ENCODE measurements around the gene PDE8B. TPM values are rescaled to one million over a fixed set of nuclear protein-coding genes. Genes with fewer than 3 reads are reported as not detected.

The PDE8B gene
- total RNA-seq, 1 donor from 2014 or later: 2.0 TPM

DNA sequence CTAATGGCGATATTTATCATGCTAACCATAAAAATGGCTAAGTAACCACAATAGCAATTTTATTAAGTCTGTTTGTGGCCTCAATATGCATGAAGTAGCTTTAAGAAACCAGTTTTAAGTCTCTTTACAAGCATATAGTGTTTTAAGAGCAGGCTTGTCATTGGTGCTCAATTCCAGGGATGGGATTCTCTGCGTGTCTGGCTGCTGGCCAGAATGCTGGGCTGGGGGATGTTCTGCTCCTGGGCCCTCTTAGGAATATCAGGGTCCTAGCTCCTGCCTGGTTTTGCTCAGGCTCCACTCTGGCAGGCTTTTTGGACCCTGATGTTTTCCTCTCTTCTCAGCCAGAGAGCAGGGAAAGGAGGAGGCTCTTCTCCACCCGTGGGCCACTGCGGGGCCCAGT lies 127.2 kb downstream of the PDE8B start:
- Mint-ChIP-seq H3K36me3 (ENCODE audit: unreplicated experiment) (no peaks in the 10 kb centered on the region), H3K27ac (ENCODE audit: unreplicated experiment) (no peak overlapping the region), H3K4me3 (ENCODE audit: unreplicated experiment) (no peak overlapping the region), H3K27me3 (ENCODE audit: unreplicated experiment) (peaks cover 10% of the 10 kb centered on the region), H3K9me3 (ENCODE audit: unreplicated experiment) (no peaks in the 10 kb centered on the region), H3K4me1 (ENCODE audit: unreplicated experiment) (no peaks in the 10 kb centered on the region)
- TF ChIP-seq, protein P1, sequence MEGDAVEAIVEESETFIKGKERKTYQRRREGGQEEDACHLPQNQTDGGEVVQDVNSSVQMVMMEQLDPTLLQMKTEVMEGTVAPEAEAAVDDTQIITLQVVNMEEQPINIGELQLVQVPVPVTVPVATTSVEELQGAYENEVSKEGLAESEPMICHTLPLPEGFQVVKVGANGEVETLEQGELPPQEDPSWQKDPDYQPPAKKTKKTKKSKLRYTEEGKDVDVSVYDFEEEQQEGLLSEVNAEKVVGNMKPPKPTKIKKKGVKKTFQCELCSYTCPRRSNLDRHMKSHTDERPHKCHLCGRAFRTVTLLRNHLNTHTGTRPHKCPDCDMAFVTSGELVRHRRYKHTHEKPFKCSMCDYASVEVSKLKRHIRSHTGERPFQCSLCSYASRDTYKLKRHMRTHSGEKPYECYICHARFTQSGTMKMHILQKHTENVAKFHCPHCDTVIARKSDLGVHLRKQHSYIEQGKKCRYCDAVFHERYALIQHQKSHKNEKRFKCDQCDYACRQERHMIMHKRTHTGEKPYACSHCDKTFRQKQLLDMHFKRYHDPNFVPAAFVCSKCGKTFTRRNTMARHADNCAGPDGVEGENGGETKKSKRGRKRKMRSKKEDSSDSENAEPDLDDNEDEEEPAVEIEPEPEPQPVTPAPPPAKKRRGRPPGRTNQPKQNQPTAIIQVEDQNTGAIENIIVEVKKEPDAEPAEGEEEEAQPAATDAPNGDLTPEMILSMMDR (IDR thresholded peaks at IDR 0.05): no peak
- DNase-seq (ENCODE audit: extremely low spot score, unreplicated experiment): no peak

DNA sequence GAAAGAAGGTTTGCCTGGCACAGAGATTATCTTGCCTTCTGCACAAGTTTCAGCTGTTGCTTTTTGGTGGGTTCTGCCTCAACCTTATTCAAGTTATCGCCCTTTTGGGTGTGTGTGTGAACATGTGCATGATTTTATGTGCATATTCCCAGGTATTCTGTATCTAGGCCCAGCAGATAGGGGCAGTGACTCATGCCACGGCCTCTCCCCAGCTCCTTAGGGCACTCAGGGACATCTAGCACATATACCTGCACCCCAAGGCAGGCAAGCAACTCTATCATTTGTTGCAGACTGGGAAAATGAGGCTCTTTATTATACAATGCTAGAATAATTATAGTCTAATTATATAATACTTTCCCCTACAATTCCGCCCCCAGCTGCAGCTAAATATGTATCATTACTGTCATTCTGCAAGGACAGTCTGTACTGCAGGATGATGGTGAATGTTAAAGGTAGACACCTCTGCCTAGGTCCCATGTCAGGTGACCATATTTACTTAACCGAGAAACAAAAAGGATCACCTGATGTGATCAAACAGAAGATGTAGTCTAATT lies 128.9 kb downstream of the PDE8B start:
- DNase-seq (ENCODE audit: extremely low spot score, unreplicated experiment): no peak
- H3K27me3 Mint-ChIP-seq (ENCODE audit: unreplicated experiment): peaks cover 6% of the 10 kb centered on the region
- H3K36me3 Mint-ChIP-seq (ENCODE audit: unreplicated experiment): no peaks in the 10 kb centered on the region
- no peak overlapping the region for H3K27ac Mint-ChIP-seq (ENCODE audit: unreplicated experiment)
- TF ChIP-seq, protein P1 (IDR thresholded peaks at IDR 0.05): no peak
- no peaks in the 10 kb centered on the region for H3K4me1 Mint-ChIP-seq (ENCODE audit: unreplicated experiment)
- H3K9me3 Mint-ChIP-seq (ENCODE audit: unreplicated experiment): no peaks in the 10 kb centered on the region
- no peak overlapping the region for H3K4me3 Mint-ChIP-seq (ENCODE audit: unreplicated experiment)

DNA sequence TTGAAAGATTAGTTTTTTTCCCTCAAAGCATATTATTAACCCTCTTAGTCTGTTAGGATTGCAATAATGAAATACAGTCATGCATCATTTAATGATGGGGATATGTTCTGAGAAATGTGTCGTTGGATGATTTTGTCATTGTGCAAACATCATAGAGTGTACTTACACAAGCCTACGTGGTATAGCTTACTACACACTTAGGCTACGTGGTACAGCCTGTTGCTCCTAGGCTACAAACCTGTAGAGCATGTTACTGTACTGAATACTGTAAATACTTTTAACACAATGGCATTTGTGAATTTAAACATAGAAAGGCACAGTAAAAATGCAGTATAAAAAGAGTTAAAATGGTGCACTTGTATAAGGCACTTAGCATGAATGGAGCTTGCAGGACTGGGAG lies 132.7 kb downstream of the PDE8B start:
- no peak overlapping the region for H3K4me3 Mint-ChIP-seq (ENCODE audit: unreplicated experiment)
- TF ChIP-seq, protein P1 (IDR thresholded peaks at IDR 0.05): no peak
- H3K36me3 Mint-ChIP-seq (ENCODE audit: unreplicated experiment): no peaks in the 10 kb centered on the region
- H3K9me3 Mint-ChIP-seq (ENCODE audit: unreplicated experiment): no peaks in the 10 kb centered on the region
- H3K27ac Mint-ChIP-seq (ENCODE audit: unreplicated experiment): no peak overlapping the region
- no peak for DNase-seq (ENCODE audit: extremely low spot score, unreplicated experiment)
- no peaks in the 10 kb centered on the region for H3K4me1 Mint-ChIP-seq (ENCODE audit: unreplicated experiment)
- H3K27me3 Mint-ChIP-seq (ENCODE audit: unreplicated experiment): peaks cover 27% of the 10 kb centered on the region

DNA sequence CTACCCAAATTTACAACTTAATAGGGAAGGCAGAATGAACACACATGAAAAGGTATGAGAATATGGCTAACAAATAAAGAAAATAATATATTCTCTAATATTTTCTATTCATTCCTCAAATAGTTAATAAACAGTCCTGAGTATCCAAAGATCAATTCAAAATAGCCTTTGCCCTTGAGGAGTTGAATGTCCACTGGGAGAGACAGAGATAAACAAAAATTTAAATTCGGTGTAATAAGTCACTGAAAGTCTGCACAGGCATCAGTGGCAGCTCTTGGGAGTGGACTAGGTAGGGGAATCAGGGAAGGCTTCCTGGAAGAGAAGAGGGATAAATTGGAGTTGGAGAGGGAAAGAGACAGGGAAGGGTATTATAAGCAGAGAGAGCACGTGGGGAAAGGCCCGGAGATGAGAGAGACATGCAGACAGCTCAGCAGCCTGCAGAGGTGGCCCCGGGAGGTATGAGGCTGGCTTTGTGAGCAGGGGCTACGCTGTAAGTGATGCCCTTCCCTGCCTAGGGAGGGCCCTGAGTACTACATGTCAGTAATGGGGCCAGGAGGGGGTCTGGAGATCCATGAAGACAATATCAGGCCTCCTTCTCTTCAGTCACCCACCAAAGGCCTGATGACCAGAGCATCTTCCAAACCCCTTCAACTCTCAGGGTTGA lies 137.1 kb downstream of the PDE8B start:
- Mint-ChIP-seq H3K4me3 (ENCODE audit: unreplicated experiment) (no peak overlapping the region), H3K4me1 (ENCODE audit: unreplicated experiment) (no peaks in the 10 kb centered on the region), H3K36me3 (ENCODE audit: unreplicated experiment) (no peaks in the 10 kb centered on the region), H3K27me3 (ENCODE audit: unreplicated experiment) (peaks cover 43% of the 10 kb centered on the region), H3K9me3 (ENCODE audit: unreplicated experiment) (no peaks in the 10 kb centered on the region), H3K27ac (ENCODE audit: unreplicated experiment) (no peak overlapping the region)
- no peak for DNase-seq (ENCODE audit: extremely low spot score, unreplicated experiment)
- TF ChIP-seq, protein P1 (IDR thresholded peaks at IDR 0.05): no peak

DNA sequence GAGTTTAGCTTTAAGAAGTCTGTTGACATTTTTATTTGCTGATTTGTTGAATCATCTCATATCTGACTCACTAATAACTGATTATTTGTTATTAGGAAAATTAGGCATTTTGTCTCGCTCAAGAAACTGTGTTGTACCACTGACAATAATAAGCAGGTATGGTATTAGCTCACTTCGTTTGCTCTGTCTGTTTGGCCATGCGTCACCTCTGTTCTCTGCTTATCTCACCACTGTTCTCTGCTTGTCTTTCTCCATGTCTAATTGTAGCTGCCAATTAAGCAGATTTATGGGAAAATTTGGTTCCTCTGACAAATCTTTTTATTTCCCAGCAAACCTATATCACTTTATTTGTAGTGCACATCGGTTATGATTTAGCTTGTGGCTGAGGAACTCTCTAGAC lies 142.8 kb downstream of the PDE8B start:
- H3K4me3 Mint-ChIP-seq (ENCODE audit: unreplicated experiment): no peak overlapping the region
- peaks cover 22% of the 10 kb centered on the region for H3K27me3 Mint-ChIP-seq (ENCODE audit: unreplicated experiment)
- no peak for DNase-seq (ENCODE audit: extremely low spot score, unreplicated experiment)
- TF ChIP-seq, protein P1 (IDR thresholded peaks at IDR 0.05): no peak
- no peaks in the 10 kb centered on the region for H3K9me3 Mint-ChIP-seq (ENCODE audit: unreplicated experiment)
- H3K36me3 Mint-ChIP-seq (ENCODE audit: unreplicated experiment): no peaks in the 10 kb centered on the region
- no peak overlapping the region for H3K27ac Mint-ChIP-seq (ENCODE audit: unreplicated experiment)
- H3K4me1 Mint-ChIP-seq (ENCODE audit: unreplicated experiment): peaks cover 2% of the 10 kb centered on the region

Measured in osteocyte (in vitro differentiated cells).